Stimulated activated CD4-positive, alpha-beta T cell treated with anti-CD3 and anti-CD28 coated beads, Interleukin-1b, Interleukin-23, amount 100 ng/mL, for 48 hours (primary cell): ENCODE data around the gene AR.

ENCODE experiments used
- DNase-seq: peaks from one replicate; pipeline ENCODE4 v3.0.0-alpha.2; 2020

The AR gene

DNA sequence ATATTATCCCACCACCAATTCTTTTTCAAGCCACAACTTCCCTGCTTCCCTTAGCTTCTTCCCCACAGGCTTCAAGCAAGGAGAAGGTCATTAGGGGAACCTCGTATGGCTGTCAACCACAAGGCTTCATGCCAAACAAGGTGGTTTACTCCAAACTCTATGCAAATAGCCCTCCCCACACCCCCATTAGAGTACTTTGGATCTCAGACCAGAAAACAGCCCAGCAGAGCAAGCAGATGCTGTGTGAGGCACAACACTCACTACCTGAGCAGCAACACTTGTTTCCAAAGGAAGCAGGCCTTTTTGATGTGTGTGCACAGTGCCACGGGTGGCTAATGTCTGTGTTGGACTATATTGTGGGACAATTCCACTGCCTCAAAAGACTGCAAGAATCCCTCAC is 189.0 kb downstream of the AR start:
- no peak for DNase-seq

DNA sequence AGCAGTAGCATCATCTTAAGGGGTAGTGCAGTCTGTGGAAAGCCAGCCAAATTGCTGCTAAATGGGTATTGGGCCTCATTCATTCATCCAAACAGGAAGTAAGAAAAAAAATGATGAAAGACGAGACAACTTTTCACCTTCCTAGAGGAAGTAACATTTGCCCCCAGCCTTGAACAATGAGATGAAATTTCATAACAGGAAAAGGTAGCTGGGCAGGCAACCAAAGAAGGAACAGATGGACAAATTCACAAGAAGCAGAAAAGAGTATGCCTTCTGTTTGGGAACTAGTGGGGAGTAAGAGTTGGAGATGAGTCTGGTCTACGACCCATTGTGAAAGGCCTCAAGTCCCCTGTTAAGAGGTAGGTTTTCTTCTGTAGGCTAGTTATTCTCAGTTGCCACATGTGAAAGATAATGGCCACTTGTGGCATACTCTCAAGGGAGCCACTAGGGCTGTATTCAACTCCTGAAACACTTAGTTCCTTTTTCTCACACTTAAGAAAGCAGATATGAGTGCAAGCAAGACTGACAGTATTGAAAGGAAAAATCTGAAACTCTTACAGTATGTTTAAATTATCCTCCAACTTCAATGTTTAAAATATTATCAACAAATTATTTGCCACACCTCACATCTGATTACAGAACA is 190.4 kb downstream of the AR start:
- DNase-seq = no peak

DNA sequence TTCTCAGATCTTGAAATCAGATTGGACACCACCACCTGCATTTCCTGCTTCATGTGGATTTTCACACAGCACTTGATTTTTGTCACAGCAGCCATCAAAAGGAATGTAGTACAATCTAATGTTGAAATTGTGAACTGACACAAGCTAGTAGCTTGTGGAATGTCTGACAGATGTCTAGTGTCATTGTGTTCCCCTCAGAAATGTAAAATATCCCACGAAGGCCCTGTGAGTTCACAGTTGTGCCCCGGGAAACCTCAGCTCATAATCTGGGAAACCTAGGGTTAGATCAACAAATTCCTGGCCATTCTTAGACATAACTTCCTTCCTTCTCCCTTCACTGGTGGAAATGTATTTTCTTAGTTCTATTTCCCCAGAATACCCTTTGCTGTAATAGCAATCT is 205.7 kb downstream of the AR start:
- DNase-seq = no peak

DNA sequence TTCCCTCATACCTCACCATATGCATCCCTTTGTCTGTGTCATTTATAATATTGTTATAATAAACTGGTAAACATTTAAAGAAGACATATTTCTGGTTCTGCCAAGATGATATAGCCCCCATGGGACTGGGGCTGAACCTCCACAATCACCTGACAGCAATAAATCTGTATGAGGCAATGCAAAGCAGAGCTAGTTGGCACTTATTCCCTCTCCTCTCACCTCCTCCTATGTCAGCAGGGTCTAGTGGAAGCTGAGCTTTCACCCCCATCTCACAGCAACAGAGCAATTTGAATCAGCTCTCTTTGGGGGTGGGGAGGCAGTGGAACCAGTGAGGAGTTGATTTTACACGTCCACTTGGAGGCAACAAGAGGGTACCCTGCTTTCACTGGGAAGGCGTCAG is 206.9 kb downstream of the AR start:
- DNase-seq = no peak

DNA sequence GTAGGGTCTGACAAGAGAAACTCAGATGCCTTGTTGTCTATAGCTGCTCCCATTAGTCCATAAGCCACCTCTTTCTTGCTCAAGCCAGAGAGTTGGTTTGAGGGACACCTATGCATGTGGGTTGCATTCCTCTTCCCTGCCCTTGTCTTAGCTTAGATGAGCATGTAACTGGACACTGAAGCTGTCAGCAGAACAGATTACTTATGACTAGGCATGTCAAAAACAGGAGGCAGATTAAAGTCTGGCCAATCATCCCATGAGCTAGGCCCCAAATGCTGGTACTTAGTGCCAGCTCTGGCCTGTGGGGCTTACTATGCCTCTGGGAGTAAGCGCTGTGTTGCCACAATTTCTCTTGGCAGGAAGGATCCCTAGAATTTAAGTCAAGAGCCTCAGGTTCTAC is 215.2 kb downstream of the AR start:
- DNase-seq = no peak

DNA sequence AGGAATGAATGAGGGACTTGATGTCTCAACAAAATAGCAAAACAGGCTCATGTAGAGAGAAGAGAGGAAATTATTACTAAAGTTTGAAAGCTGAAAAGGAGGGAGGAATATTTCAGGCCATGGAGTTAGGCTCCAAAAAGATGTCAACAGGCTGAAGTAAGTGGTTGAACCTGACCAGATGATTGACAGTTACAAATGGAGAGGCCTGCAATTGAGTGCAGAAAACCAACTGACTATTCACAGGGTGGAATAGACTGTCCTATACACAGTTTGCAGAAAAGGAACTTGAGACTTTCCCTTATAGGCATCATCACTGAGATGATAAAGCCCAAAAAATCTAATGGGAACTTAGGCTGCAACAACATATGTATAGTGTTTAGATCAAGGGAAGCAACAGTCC is 233.3 kb downstream of the AR start:
- no peak for DNase-seq

DNA sequence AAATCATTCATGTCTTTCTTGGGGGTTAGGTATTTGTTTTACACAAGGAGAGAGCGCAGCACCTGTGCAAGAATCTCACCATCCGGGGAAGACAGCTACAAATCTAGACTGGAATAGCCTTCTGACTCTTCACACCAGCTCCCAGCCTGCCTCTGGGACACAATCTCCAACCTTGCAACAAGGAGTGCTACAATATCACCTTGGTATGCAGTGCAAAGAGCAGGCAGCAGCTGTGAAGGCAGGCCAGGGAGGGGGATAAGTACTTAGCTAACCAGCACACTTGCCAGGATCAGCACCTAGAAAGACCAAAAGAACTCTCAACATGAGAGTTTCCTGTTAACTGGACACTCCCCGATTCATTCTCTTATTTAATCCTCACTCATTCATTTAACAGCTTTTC is 235.3 kb downstream of the AR start:
- no peak for DNase-seq
